Measurements from ENCODE around the gene PRG3. TPM values are rescaled to one million over a fixed set of nuclear protein-coding genes. Genes with fewer than 3 reads are reported as not detected.

The PRG3 gene
- total and polyA plus RNA-seq, 9 of the 15 experiments (the other 6 are each of a cell fraction or from before 2014, with no cell fraction given): 0.18 to 0.55 (median 0.38) TPM; not detected in 6

DNA sequence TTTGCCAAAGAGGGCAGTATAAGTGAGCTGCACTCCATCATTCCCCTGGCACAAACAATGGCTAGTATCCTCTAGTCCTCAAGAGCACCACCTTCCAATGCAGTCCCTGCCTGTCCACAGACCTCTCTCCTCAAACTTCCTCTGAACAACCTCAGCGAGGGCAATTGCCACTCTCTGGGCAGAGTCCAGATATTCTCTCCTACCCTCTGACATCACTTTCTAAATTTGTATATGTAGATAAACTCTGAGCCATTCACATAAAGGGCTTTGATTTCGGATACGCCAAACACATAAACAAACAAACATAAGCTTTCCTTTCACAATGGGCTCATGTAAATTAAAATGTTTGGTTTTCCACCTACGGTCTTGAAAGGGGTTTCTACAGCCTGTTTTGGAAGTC lies 49.0 kb upstream of the PRG3 start:
- ChIA-PET CTCF (ENCODE audit: low intra/inter-chr PET ratio) (no interaction called here), POLR2A (interaction anchor here (0.5 to 1.7 kb wide), 4 partner anchors 10 to 204 kb away, joined by 3 to 8 read pairs (median 4); no protein-coding TSS in a partner anchor)
- Histone ChIP-seq H3K79me2 (ENCODE audit: control insufficient read depth, insufficient read depth, low read length) (peaks cover 23% of the 10 kb centered on the region), H3K4me3 (no peak overlapping the region), H3K27me3 (ENCODE audit: control insufficient read depth in 2 of 2, insufficient read depth in 2 of 2, low read length in 2 of 2) (no peaks in the 10 kb centered on the region), H3K27ac (ENCODE audit: extremely low read depth, low read depth, low read length) (no peak overlapping the region), H3K9me1 (ENCODE audit: control insufficient read depth, insufficient read depth, low read length) (no peaks in the 10 kb centered on the region), H4K20me1 (replicated peaks; ENCODE audit: control insufficient read depth, insufficient read depth, low read length) (no peaks in the 10 kb centered on the region), H3K36me3 (ENCODE audit: control insufficient read depth, insufficient read depth, low read length) (peaks cover 16% of the 10 kb centered on the region), H3K4me2 (ENCODE audit: insufficient read depth, low read length) (no peak overlapping the region), H3K9me3 (replicated peaks; ENCODE audit: control insufficient read depth, insufficient read depth, low read depth, low read length) (no peaks in the 10 kb centered on the region), H3K9ac (ENCODE audit: insufficient read depth in 1 of 2, low read depth in 2 of 2, low read length in 2 of 2) (no peak overlapping the region), H3K4me1 (replicated peaks in 1 of 2; ENCODE audit: control insufficient read depth in 2 of 2, insufficient read depth in 2 of 2, low read length in 2 of 2) (peaks cover 38 to 71% of the 10 kb centered on the region in 2 experiments), H2AFZ (ENCODE audit: low read depth, low read length) (no peak overlapping the region)
- no peak for TF ChIP-seq EWSR1 (IDR thresholded peaks at IDR 0.05; ENCODE audit: borderline replicate concordance, low read depth, partially characterized antibody)
- no peak for TF ChIP-seq ZNF384 (IDR thresholded peaks at IDR 0.05; ENCODE audit: low read depth, low read length)
- no peak for TF ChIP-seq AFF4 (CRISPR knock-in tag; IDR thresholded peaks at IDR 0.05)
- no peak for TF ChIP-seq SETDB1 (IDR thresholded peaks at IDR 0.05; ENCODE audit: low read length)
- TF ChIP-seq EP300 (IDR thresholded peaks at IDR 0.05; ENCODE audit: low read length): no peak
- no peak for TF ChIP-seq TEAD1 (CRISPR knock-in tag; IDR thresholded peaks at IDR 0.05)
- no peak for TF ChIP-seq HIVEP1 (CRISPR knock-in tag; IDR thresholded peaks at IDR 0.05)
- TF ChIP-seq NCOA1 (IDR thresholded peaks at IDR 0.05; ENCODE audit: low read depth): no peak
- TF ChIP-seq, protein P1, sequence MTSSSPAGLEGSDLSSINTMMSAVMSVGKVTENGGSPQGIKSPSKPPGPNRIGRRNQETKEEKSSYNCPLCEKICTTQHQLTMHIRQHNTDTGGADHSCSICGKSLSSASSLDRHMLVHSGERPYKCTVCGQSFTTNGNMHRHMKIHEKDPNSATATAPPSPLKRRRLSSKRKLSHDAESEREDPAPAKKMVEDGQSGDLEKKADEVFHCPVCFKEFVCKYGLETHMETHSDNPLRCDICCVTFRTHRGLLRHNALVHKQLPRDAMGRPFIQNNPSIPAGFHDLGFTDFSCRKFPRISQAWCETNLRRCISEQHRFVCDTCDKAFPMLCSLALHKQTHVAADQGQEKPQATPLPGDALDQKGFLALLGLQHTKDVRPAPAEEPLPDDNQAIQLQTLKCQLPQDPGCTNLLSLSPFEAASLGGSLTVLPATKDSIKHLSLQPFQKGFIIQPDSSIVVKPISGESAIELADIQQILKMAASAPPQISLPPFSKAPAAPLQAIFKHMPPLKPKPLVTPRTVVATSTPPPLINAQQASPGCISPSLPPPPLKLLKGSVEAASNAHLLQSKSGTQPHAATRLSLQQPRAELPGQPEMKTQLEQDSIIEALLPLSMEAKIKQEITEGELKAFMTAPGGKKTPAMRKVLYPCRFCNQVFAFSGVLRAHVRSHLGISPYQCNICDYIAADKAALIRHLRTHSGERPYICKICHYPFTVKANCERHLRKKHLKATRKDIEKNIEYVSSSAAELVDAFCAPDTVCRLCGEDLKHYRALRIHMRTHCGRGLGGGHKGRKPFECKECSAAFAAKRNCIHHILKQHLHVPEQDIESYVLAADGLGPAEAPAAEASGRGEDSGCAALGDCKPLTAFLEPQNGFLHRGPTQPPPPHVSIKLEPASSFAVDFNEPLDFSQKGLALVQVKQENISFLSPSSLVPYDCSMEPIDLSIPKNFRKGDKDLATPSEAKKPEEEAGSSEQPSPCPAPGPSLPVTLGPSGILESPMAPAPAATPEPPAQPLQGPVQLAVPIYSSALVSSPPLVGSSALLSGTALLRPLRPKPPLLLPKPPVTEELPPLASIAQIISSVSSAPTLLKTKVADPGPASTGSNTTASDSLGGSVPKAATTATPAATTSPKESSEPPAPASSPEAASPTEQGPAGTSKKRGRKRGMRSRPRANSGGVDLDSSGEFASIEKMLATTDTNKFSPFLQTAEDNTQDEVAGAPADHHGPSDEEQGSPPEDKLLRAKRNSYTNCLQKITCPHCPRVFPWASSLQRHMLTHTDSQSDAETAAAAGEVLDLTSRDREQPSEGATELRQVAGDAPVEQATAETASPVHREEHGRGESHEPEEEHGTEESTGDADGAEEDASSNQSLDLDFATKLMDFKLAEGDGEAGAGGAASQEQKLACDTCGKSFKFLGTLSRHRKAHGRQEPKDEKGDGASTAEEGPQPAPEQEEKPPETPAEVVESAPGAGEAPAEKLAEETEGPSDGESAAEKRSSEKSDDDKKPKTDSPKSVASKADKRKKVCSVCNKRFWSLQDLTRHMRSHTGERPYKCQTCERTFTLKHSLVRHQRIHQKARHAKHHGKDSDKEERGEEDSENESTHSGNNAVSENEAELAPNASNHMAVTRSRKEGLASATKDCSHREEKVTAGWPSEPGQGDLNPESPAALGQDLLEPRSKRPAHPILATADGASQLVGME (CRISPR knock-in tag; IDR thresholded peaks at IDR 0.05): no peak
- no peak for TF ChIP-seq ZNF75A (CRISPR knock-in tag; IDR thresholded peaks at IDR 0.05)
- no peak for TF ChIP-seq HMG20B (CRISPR knock-in tag; IDR thresholded peaks at IDR 0.05)
- no peak for TF ChIP-seq ZBTB1 (CRISPR knock-in tag; IDR thresholded peaks at IDR 0.05; ENCODE audit: borderline replicate concordance, low read depth)
- TF ChIP-seq SPI1 (IDR thresholded peaks at IDR 0.05; ENCODE audit: borderline replicate concordance, low read depth, low read length): no peak
- no peak for TF ChIP-seq ZNF561 (CRISPR knock-in tag; conservative IDR thresholded peaks at IDR 0.05)
- intact Hi-C loops (cut with micrococcal nuclease) (no loop called here), in situ Hi-C loops (cut with MboI) (no loop called here)
- WGBS (ENCODE audit: insufficient coverage, low coverage, missing lambda C conversion rate): 45% methylated on average over 4 of the region's 4 CpGs
- no peak for FAIRE-seq
- BruUV-seq (replicated peaks): no TSS peak
- DNase-seq (ENCODE audit: extremely low read depth in 1 of 4, low spot score in 3 of 4): no peak
- no peak for ATAC-seq

Data from K562 (cell line).